Measurements from ENCODE around the gene AOC3.
A peak's percentile ranks its signal among the peaks of the same experiment; 100 is the strongest.
"Not testable (repeated sequence)": the region's sequence is repeated elsewhere in the genome, so short reads cannot be mapped to it uniquely, and the experiment has no call there.

AOC3 gene

DNA sequence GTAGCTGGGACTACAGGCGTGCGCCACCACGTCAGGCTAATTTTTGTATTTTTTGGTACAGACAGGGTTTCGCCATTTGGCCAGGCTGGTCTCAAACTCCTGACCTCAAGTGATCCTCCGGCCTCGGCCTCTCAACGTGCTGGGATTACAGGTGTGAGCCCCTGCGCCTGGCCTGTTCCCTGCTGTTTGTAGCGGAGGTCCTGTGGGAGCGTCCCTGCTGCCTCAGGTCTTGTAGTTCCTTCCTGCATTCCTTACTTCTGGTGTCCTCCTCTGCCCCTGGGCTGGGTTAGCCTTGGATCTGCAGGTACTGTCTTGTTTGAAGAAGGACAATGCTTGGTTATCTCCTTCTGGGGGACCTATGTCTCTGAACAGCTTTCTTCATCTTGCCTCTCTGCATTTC, 26.0 kb downstream of the AOC3 start:
- TF ChIP-seq, protein P1, sequence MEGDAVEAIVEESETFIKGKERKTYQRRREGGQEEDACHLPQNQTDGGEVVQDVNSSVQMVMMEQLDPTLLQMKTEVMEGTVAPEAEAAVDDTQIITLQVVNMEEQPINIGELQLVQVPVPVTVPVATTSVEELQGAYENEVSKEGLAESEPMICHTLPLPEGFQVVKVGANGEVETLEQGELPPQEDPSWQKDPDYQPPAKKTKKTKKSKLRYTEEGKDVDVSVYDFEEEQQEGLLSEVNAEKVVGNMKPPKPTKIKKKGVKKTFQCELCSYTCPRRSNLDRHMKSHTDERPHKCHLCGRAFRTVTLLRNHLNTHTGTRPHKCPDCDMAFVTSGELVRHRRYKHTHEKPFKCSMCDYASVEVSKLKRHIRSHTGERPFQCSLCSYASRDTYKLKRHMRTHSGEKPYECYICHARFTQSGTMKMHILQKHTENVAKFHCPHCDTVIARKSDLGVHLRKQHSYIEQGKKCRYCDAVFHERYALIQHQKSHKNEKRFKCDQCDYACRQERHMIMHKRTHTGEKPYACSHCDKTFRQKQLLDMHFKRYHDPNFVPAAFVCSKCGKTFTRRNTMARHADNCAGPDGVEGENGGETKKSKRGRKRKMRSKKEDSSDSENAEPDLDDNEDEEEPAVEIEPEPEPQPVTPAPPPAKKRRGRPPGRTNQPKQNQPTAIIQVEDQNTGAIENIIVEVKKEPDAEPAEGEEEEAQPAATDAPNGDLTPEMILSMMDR (conservative IDR thresholded peaks at IDR 0.05; ENCODE audit: control insufficient read depth, insufficient read depth, low read depth, low read length), result no peak
- DNase-seq (ENCODE audit: low read depth), result no peak
- no peak overlapping the region for H3K4me3 ChIP-seq (ENCODE audit: control insufficient read depth, low read depth, low read length)

DNA sequence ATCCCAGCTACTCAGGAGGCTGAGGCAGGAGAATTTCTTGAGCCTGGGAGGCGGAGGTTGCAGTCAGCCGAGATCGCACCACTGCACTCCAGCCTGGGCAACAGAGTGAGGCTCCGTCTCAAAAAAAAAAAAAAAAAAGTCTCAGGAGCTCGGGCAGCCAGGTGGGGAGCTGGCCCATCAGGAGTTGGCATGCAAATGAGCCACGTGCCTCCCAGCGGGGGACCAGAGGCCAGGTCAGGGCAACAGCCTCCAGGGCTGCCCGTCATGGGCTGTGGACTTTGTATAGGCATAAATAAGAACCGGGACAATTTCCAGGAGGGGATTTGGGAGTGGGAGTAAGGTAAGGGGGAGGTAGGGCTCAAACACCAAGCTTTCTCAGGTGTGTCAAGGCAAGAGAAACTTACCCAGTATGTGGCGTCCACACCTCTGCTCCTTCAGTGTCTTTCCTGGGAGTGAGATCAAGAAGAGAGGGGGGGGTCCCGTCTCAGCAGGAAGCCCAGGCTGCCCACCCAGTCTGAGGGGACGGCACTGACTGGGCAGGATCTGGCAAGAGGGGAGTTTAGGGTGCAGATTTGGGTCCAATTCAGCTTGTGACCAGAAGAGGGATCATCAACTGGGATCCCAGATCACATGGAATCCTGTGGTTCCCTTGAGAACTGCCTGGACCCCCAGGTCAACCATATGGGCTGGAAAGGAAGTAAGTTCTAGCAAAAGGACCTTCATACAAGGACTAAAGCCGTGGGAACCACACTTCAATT, 27.3 kb downstream of the AOC3 start:
- H3K4me3 ChIP-seq (ENCODE audit: control insufficient read depth, low read depth, low read length), result no peak overlapping the region
- DNase-seq (ENCODE audit: low read depth), result no peak
- TF ChIP-seq, protein P1 (conservative IDR thresholded peaks at IDR 0.05; ENCODE audit: control insufficient read depth, insufficient read depth, low read depth, low read length), result no peak

DNA sequence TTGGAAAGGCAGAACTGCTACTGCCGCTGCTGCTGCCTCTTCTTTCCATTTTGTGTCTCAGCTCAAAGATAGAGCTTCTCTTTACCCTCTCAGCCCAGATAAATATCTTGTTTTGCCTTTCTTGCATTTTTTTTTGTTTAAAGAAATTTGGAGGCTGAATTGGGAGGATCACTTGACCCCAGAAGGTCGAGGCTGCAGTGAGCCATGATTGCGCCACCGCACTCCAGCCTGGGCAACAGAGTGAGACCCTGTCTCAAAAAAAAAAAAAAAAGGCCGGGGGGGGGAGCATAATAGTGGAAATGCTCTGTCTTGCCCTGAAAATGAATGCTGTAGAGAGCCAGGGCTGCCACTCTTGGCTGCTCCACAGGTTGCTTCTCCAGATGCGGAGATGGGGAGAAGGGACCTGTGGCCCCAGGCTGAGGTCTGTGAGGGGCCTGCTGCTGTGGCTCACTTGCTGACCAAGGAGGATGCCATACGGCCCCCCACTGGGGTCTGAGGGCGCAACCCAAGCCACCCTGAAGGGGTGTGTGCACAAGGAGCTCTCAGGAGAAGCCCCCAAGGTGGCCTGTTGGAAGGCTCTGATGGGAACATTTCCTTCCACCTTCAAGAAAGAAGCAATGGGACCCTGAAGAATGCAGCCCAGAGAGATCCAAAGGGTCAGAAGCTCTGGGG, 28.1 kb downstream of the AOC3 start:
- DNase-seq (ENCODE audit: low read depth), result no peak
- TF ChIP-seq, protein P1 (conservative IDR thresholded peaks at IDR 0.05; ENCODE audit: control insufficient read depth, insufficient read depth, low read depth, low read length), result no peak
- H3K4me3 ChIP-seq (ENCODE audit: control insufficient read depth, low read depth, low read length), result no peak overlapping the region

DNA sequence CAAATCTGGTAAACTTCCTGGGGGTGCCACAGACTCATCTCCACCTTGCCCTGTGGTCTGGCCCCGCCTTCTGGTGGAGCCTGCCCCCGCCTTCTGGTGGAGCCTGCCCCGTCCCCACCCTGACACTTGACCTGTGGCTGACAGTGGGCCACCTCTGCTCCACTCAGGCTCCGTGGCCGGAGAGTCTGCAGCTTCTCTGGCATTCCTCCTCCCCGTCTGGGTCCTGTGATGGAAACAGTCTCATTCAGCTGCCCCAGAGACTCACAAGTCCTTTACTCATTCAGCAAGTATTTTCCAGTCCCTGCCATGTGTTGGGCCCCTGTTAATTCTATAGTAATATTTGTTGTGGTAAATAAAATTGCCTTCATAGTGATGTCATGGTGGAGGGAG, 28.6 kb downstream of the AOC3 start:
- DNase-seq (ENCODE audit: low read depth), result peak; percentile 30
- TF ChIP-seq, protein P1 (conservative IDR thresholded peaks at IDR 0.05; ENCODE audit: control insufficient read depth, insufficient read depth, low read depth, low read length), result no peak
- no peak overlapping the region for H3K4me3 ChIP-seq (ENCODE audit: control insufficient read depth, low read depth, low read length)

DNA sequence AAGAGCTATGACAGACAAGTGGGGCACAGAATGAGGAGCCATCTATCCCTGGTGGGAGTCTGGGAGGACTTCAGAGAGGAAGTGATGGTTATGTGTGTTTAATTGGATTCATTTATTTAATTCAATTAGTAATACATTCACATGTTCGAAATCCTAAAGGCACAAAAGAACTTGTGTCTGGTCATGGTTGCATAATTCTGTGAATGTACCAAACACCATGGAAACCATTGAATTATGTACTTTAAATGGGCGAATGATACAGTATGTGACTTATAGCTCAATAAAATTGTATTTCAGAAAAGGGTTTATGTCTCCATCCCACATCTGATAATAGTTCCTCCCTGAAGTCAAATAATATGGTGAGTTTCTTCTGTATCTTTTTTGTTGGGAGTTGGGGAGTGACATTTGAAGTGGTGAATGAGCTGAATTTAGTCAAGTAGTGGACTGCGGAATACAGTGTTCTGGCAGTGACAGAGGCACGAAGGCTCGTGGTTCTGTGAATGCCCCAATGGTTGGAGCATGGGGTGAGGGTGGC, 29.8 kb downstream of the AOC3 start:
- DNase-seq (ENCODE audit: low read depth), result no peak
- no peak overlapping the region for H3K4me3 ChIP-seq (ENCODE audit: control insufficient read depth, low read depth, low read length)
- TF ChIP-seq, protein P1 (conservative IDR thresholded peaks at IDR 0.05; ENCODE audit: control insufficient read depth, insufficient read depth, low read depth, low read length), result no peak

DNA sequence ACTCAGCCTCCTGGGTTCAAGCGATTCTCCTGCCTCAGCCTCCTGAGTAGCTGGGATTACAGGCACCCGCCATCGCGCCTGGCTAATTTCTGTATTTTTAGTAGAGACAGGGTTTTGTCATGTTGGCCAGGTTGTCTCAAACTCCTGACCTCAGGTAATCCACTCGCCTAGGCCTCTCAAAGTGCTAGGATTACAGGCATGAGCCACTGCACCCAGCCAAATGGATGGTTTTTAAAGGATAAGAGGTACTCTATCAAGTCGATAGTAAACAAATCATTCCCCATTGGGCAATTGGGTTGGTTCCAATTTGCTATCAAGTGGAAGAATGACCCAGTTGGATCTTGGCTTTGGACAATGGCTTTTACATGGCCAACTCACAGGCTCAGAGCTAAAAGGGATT, 30.7 kb downstream of the AOC3 start:
- DNase-seq (ENCODE audit: low read depth); H3K4me3 ChIP-seq (ENCODE audit: control insufficient read depth, low read depth, low read length): not testable (repeated sequence)

DNA sequence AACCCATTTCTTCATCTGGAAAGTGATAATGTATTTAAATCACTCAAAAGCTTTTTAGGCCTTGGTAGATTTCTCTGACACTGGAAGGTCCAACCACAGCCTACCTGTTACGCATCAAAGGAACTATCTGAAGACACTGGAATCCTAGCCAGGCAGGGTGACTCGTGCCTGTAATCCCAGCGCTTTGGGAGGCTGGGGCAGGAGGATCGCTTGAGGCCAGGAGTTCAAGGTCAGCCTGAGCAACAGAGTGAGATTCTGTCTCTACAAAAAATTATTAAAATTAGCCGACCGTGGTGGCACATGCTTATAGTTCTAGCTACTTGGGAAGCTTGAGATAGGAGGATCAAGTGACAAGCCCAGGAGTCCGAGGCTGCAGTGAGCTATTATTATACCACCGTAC, 31.2 kb downstream of the AOC3 start:
- no peak for DNase-seq (ENCODE audit: low read depth)
- TF ChIP-seq, protein P1 (conservative IDR thresholded peaks at IDR 0.05; ENCODE audit: control insufficient read depth, insufficient read depth, low read depth, low read length), result no peak

More for the DNA sequence above, 31.2 kb downstream of the AOC3 start:
- H3K4me3 ChIP-seq (ENCODE audit: control insufficient read depth, low read depth, low read length), result no peak overlapping the region

Measured in fibroblast of mammary gland (primary cell).